Hair follicular keratinocyte (primary cell): Measurements from ENCODE around the gene OR2J1. TPM values are rescaled to one million over a fixed set of nuclear protein-coding genes. Genes with fewer than 3 reads are reported as not detected.

Source experiments
- total RNA-seq: library from RNA; depleted of rRNA; stranded (reverse); fragments of >200 nt; gene quantifications from 2 replicates; pipeline ENCODE4 v1.2.3, GENCODE V29; 2015

Gene OR2J1
- total RNA-seq: not detected in 2 replicates

DNA sequence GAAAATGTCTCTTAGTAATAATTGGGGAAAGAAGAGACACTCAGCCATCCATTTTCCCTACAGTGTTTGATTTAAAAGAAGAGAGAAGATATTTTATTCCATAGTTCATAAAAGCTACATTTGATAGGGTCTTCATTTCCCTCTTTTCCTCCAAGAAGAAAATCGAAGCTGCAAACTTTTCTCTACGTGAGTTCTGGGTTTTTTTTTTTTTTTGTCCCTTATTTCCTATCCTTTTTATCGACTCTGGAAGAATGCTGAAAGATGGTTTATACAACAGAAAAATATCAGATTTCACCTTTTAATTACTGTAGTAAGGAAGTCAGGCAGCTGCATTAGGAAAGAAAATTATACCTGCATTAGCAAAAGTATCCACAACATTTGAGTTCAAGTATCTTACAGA is at the start of gene OR2J1:
TSS of gene OR2J1 (plus strand) at position 301 of the 400 bp plus-strand sequence. CDS start 1,453 bp downstream, outside the sequence.

DNA sequence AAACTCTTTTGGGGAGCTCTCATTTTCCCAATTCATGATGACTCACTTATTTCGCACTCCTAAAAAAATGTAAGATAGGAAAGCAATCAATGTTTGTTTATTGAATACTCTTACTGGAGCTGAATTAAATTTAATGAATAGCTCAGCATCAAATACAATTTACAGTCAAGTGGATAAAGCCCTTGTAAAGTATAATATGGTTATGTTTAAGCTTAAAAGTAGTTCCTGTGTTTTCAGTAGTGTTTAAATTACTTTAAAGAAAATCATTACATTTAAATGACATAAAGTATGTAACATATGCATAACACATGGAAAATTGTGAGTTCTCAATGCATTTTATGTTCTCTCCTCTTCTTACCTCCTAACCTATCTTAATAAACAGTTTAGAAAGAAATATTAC is 12.1 kb upstream of the OR2J1 start, which contains the start of gene OR2B3:
TSS of gene OR2B3 (minus strand) at position 101 of the 400 bp plus-strand sequence. CDS start at position 36, 65 bp downstream.

DNA sequence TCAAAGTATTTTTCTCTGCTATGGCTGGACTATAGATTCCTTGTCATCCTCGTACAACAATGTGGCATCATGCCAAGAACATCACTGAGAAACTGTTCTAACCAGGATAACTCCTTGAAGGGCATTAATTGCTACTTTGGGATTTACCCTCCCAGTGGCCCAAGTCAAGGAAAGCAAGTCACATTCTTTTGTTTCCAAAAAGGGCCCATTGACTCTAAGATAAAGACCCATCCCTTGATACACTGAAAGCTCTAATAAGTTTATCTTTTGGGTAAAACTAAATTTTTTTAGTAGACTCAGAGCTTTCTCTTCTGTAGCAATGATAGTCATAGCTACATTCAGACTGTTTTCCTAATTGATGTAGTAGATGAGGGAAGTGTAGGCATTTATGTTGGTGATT is 8.5 kb downstream of the OR2J1 start, which contains the start of gene OR2J3:
TSS of gene OR2J3 (plus strand) at position 301 of the 400 bp plus-strand sequence. CDS start 3,833 bp downstream, outside the sequence.

Other genes starting within 250 kb of the OR2J1 start
- 62.6 and 67.9 TPM in 2 replicates for gene TRIM27, start 175.5 kb upstream of the OR2J1 start, total RNA-seq
- 0.84 and 1.6 TPM in 2 replicates for gene ZNF311, start 94.2 kb upstream of the OR2J1 start, total RNA-seq
- gene OR2W1, start 54.3 kb upstream of the OR2J1 start, total RNA-seq: not detected in 2 replicates
- gene OR2B3, start 12.2 kb upstream of the OR2J1 start, total RNA-seq: not detected in 2 replicates
- not detected in 2 replicates for gene OR2J3, start 8.6 kb downstream of the OR2J1 start, total RNA-seq
- gene OR2J2, start 71.4 kb downstream of the OR2J1 start, total RNA-seq: not detected in 2 replicates
- gene OR14J1, start 202.2 kb downstream of the OR2J1 start, total RNA-seq: not detected in 2 replicates